GM12878 (cell line): ENCODE data around the gene RELT. TPM values are rescaled to one million over a fixed set of nuclear protein-coding genes. Genes with fewer than 3 reads are reported as not detected.
A peak's percentile ranks its signal among the peaks of the same experiment; 100 is the strongest.

Experiments
- ATAC-seq: fragments of 200-7000 bp; cut with Tn5 transposase; 3 replicates; pipeline ENCODE4 v1.9.1; 2020; ENCODE audit warnings: mild to moderate bottlenecking, moderate library complexity
- BruUV-seq: library from RNA; stranded (reverse); fragments of 400-500 nt; replicated peaks from 2 replicates; lab custom pipeline; 2021; lab: Mats Ljungman, UMichigan
- CTCF ChIA-PET: fragments of 300-600 bp; sonication (Branson Sonifier 250); formaldehyde crosslinking; extraction: SDS; loops from one replicate; lab custom pipeline; 2021; ENCODE audit warnings: inconsistent platforms; lab: Yijun Ruan, JAX
- POLR2A ChIA-PET: fragments of 350-600 bp; formaldehyde crosslinking; extraction: SDS; loops from one replicate; lab custom pipeline; 2021; ENCODE audit warnings: inconsistent platforms; lab: Charles Lee
- RAD21 ChIA-PET: fragments of 300-600 bp; sonication (Branson Sonifier 250); formaldehyde crosslinking; loops from one replicate; lab custom pipeline; 2023; ENCODE audit warnings: antibody characterized with exemption; ENCODE audit not compliant: unreplicated experiment; lab: Charles Lee
- SMC1A ChIA-PET: fragments of 300-600 bp; sonication (Branson Sonifier 250); formaldehyde crosslinking; loops from one replicate; lab custom pipeline; 2023; ENCODE audit not compliant: unreplicated experiment, uncharacterized antibody; lab: Charles Lee
- DNase-seq: peaks from one replicate; pipeline ENCODE4 v3.0.0-alpha.2; 2011; ENCODE audit warnings: low read depth, low spot score
- FAIRE-seq: peaks from 3 replicates; lab custom pipeline; 2011; peaks lifted over from hg19 to GRCh38; lab: Jason Lieb, UNC
- H2AFZ ChIP-seq: 2 replicates; pipeline ENCODE4 v1.6.0; 2011; ENCODE audit warnings: low read depth, low read length, control low read depth; ENCODE audit not compliant: control insufficient read depth
- H3K27ac ChIP-seq: 2 replicates; pipeline ENCODE4 v1.5.1; 2011; ENCODE audit warnings: control low read depth; ENCODE audit not compliant: control insufficient read depth, insufficient read depth
- H3K27me3 ChIP-seq, 2 experiments: replicated peaks in 1 of 2; 2 replicates each; pipeline versions ENCODE4 v1.6.0 to v1.6.1; 2011; ENCODE audit warnings: low read length in 1 of 2; ENCODE audit not compliant: control insufficient read depth in 2 of 2, insufficient read depth in 2 of 2
- H3K36me3 ChIP-seq, 2 experiments: 2 replicates each; pipeline ENCODE4 v1.5.1; 2011; ENCODE audit warnings: low read length in 1 of 2; ENCODE audit not compliant: control insufficient read depth in 2 of 2, insufficient read depth in 2 of 2
- H3K4me1 ChIP-seq: 2 replicates; pipeline ENCODE4 v1.6.1; 2011; ENCODE audit warnings: mild to moderate bottlenecking, low read length, moderate library complexity, mixed read lengths; ENCODE audit not compliant: control insufficient read depth, insufficient read depth
- H3K4me2 ChIP-seq: 2 replicates; pipeline ENCODE4 v1.6.0; 2011; ENCODE audit warnings: control low read depth; ENCODE audit not compliant: control insufficient read depth, insufficient read depth
- H3K4me3 ChIP-seq: fragments of 200-600 bp; sonication (generic); 2 replicates; pipeline ENCODE4 v1.5.1; 2016
- H3K79me2 ChIP-seq: 2 replicates; pipeline ENCODE4 v1.6.0; 2011; ENCODE audit warnings: low read length; ENCODE audit not compliant: control insufficient read depth, insufficient read depth
- H3K9ac ChIP-seq: 2 replicates; pipeline ENCODE4 v1.8.0; 2011; ENCODE audit warnings: low read length, control low read depth, mixed read lengths; ENCODE audit not compliant: control insufficient read depth, insufficient read depth
- H3K9me3 ChIP-seq: replicated peaks from 3 replicates; pipeline ENCODE4 v1.5.1; 2011; ENCODE audit warnings: mild to moderate bottlenecking, low read length; ENCODE audit not compliant: control insufficient read depth, insufficient read depth
- H4K20me1 ChIP-seq: 2 replicates; pipeline ENCODE4 v1.6.0; 2011; ENCODE audit not compliant: control insufficient read depth, insufficient read depth
- CHD1 ChIP-seq: IDR thresholded peaks from 2 replicates; pipeline ENCODE4 v1.6.1; 2012; ENCODE audit warnings: low read depth, low read length, improper control_type of control experiment
- IKZF2 ChIP-seq, 2 experiments: fragments of 450-650 bp; IDR thresholded peaks; 2 replicates each; pipeline ENCODE4 v1.6.1; 2017; ENCODE audit warnings: mild to moderate bottlenecking in 2 of 2, moderate library complexity in 2 of 2
- MAX ChIP-seq: IDR thresholded peaks from 2 replicates; pipeline ENCODE4 v1.6.1; 2012; ENCODE audit warnings: low read depth, low read length, improper control_type of control experiment
- NR2F1 ChIP-seq: fragments of 450-650 bp; conservative IDR thresholded peaks from 2 replicates; pipeline ENCODE4 v1.6.1; 2017; ENCODE audit warnings: mild to moderate bottlenecking
- POLR2AphosphoS5 ChIP-seq: IDR thresholded peaks from 2 replicates; pipeline ENCODE4 v1.6.1; 2011; ENCODE audit warnings: mild to moderate bottlenecking, low read length, inconsistent platforms
- RAD51 ChIP-seq: fragments of 450-650 bp; IDR thresholded peaks from 2 replicates; pipeline ENCODE4 v1.6.1; 2016; ENCODE audit warnings: moderate library complexity, mild to moderate bottlenecking, inconsistent platforms
- SMAD1 ChIP-seq: fragments of 450-650 bp; IDR thresholded peaks from 2 replicates; pipeline ENCODE4 v1.6.1; 2018; ENCODE audit warnings: mild to moderate bottlenecking, low read depth; ENCODE audit not compliant: partially characterized antibody
- TAF1 ChIP-seq: IDR thresholded peaks from 2 replicates; pipeline ENCODE4 v1.6.1; 2011; ENCODE audit warnings: mild to moderate bottlenecking, low read depth, low read length, borderline replicate concordance
- TCF3 ChIP-seq: IDR thresholded peaks from 2 replicates; pipeline ENCODE4 v1.6.1; 2012; ENCODE audit warnings: low read depth, mild to moderate bottlenecking, low read length, borderline replicate concordance; ENCODE audit not compliant: insufficient read depth
- YY1 ChIP-seq: IDR thresholded peaks from 2 replicates; pipeline ENCODE4 v1.6.1; 2011; ENCODE audit warnings: low read depth, mild to moderate bottlenecking, low read length
- ZBED1 ChIP-seq: IDR thresholded peaks from 2 replicates; pipeline ENCODE4 v1.6.1; 2016; ENCODE audit warnings: borderline replicate concordance
- ZBTB40 ChIP-seq: fragments of 450-650 bp; IDR thresholded peaks from 2 replicates; pipeline ENCODE4 v1.6.1; 2016; ENCODE audit warnings: mild to moderate bottlenecking, moderate library complexity, borderline replicate concordance
- WGBS: methylation state at CpG from one replicate; pipeline ENCODE4 v1.1.6; 2016; ENCODE audit warnings: low lambda C conversion rate; ENCODE audit not compliant: insufficient replicate concordance, insufficient coverage; ENCODE audit errors: missing lambda C conversion rate; 5-methylcytosine and 5-hydroxymethylcytosine counted together
- in situ Hi-C: fragments of 300-500 bp; cut with MboI; formaldehyde crosslinking; loops from 9 replicates; pipeline ENCODE4 v1.14.3; 2018; ENCODE audit warnings: mixed read lengths
- intact Hi-C: fragments of 100-400 bp; cut with micrococcal nuclease; formaldehyde crosslinking; loops from one replicate; pipeline ENCODE4 v1.14.2; 2022; ENCODE audit not compliant: unreplicated experiment
- polyA plus RNA-seq, 11 experiments: library from polyadenylated mRNA; depleted of rRNA in 4 of 11; unstranded in 6 of 11; stranded (reverse) in 5 of 11; fragments of >200 nt; fragmentation: Nextera tagmentation in 4 of 11; fragmentation: Illumina TruSeq in 1 of 11; extraction: Ambion mirVana in 4 of 11; extraction: Trizol in 1 of 11; gene quantifications; 1 replicate in 1 of 11; 2 replicates in 10 of 11; pipeline versions ENCODE4 v1.2.1 to v1.2.3, GENCODE V29; 2011 to 2016; ENCODE audit warnings: inconsistent platforms in 2 of 11, missing spikeins in 2 of 11, low read depth in 1 of 11
- total RNA-seq, 4 experiments: library from RNA; depleted of rRNA in 3 of 4; stranded (reverse); fragments of >200 nt in 3 of 4; fragmentation: Illumina TruSeq in 1 of 4; extraction: Trizol in 1 of 4; gene quantifications; 2 replicates each; pipeline versions ENCODE4 v1.2.1 to v1.2.3, GENCODE V29; 2013 to 2021
- TF ChIP-seq, protein P1 (sequence below): fragments of 450-650 bp; formaldehyde crosslinking; IDR thresholded peaks from 2 replicates; pipeline ENCODE4 v1.4.0; 2020; ENCODE audit warnings: mild to moderate bottlenecking, moderate library complexity

Gene RELT
- total and polyA plus RNA-seq, 10 of the 15 experiments (the other 5 are each of a cell fraction or from before 2014, with no cell fraction given): 1.2 to 28.5 (median 10.8) TPM

DNA sequence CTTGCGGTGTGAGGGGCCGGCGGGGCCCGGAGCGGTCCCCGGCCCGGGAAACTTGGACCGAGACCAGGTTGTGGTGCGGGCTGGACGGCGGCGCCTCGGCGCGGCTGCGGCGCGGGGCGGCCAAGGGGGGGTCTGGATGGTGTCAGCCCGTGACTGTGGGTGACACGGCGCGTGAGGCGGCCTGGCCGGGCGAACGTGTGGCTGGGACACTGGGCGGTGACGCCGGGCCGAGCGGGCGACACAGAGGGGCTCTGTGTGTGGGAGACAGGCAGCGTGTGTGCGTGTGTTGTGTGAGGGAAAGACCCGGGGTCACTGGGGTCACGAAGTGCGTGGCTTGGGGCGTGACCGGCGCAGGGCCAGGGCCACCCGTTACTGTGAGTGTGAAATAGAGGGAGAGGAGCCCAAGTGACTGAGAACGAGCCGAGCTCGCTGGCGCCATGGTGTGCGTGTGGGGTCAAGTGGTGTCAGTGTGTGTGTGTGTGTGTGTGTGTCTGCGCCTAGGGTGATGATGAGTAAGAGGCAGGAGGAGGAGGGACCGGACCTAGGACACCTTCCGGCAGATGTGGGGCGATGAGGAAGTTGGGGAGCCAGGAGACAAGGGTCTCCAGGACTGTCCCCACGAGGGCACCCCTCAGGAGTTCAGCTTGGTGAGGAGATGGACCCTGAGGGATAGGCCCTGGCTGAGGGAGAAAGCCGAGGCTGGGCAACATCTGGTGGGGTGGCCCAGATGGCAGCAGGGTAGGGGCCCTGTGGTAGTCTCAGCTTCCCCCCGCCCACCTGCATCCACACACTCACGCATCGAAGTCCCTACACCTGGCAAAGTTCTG is 817 bp downstream of the RELT start:
- H3K4me1 ChIP-seq: peaks cover 48% of the 10 kb centered on the region
- ATAC-seq (peak; percentile 59), FAIRE-seq (peak; percentile 98), DNase-seq (no peak)
- H4K20me1 ChIP-seq: no peaks in the 10 kb centered on the region
- under 1% methylated on average over 52 of the region's 56 CpGs for WGBS
- no TSS peak for BruUV-seq
- H3K4me3 ChIP-seq: peak overlapping the region; percentile 81
- ChIA-PET POLR2A (interaction anchor here (0.6 to 1.7 kb wide), 4 partner anchors 8 to 673 kb away, joined by 3 to 18 read pairs (median 3); no protein-coding TSS in a partner anchor), CTCF (interaction anchor here (0.7 to 4.9 kb wide), 4 partner anchors 10 to 283 kb away, joined by 3 to 26 read pairs (median 8); no protein-coding TSS in a partner anchor), SMC1A (no interaction called here), RAD21 (interaction anchor here (0.8 to 2.2 kb wide), 5 partner anchors 8 to 49 kb away, joined by 3 to 10 read pairs (median 3); no protein-coding TSS in a partner anchor)
- no peaks in the 10 kb centered on the region; a peak in 1 of 4 replicates for H3K36me3 ChIP-seq
- no peaks in the 10 kb centered on the region for H3K27me3 ChIP-seq
- H2AFZ ChIP-seq: peak overlapping the region; percentile 9
- no peaks in the 10 kb centered on the region for H3K9me3 ChIP-seq
- in situ Hi-C loops (no loop called here), intact Hi-C loops (loop anchor here (1.0 to 5.0 kb wide), 3 partner anchors 8 to 70 kb away; partner anchors contain the start of gene ARHGEF17)
- H3K4me2 ChIP-seq: peak overlapping the region; percentile 88
- H3K79me2 ChIP-seq: peaks cover 59% of the 10 kb centered on the region
- peak overlapping the region; percentile 92 for H3K27ac ChIP-seq
- peak overlapping the region; percentile 92 for H3K9ac ChIP-seq
- peak; percentile 67; the same call in 1 of the 2 replicates for TF ChIP-seq ZBED1
- peak; percentile 78 for TF ChIP-seq YY1
- TF ChIP-seq MAX: peak; percentile 43; the same call in 1 of the 2 replicates
- peak; percentile 82 for TF ChIP-seq CHD1
- peak; percentile 86 for TF ChIP-seq POLR2AphosphoS5
- peak; percentile 67 to 71; a peak in 2 of 4 replicates for TF ChIP-seq IKZF2 (IDR thresholded peaks at IDR 0.05)
- 0 out of 2 replicates have a peak, but pooled peaks have one; percentile 27 for TF ChIP-seq TCF3
- peak; percentile 100 for TF ChIP-seq NR2F1
- TF ChIP-seq, protein P1, sequence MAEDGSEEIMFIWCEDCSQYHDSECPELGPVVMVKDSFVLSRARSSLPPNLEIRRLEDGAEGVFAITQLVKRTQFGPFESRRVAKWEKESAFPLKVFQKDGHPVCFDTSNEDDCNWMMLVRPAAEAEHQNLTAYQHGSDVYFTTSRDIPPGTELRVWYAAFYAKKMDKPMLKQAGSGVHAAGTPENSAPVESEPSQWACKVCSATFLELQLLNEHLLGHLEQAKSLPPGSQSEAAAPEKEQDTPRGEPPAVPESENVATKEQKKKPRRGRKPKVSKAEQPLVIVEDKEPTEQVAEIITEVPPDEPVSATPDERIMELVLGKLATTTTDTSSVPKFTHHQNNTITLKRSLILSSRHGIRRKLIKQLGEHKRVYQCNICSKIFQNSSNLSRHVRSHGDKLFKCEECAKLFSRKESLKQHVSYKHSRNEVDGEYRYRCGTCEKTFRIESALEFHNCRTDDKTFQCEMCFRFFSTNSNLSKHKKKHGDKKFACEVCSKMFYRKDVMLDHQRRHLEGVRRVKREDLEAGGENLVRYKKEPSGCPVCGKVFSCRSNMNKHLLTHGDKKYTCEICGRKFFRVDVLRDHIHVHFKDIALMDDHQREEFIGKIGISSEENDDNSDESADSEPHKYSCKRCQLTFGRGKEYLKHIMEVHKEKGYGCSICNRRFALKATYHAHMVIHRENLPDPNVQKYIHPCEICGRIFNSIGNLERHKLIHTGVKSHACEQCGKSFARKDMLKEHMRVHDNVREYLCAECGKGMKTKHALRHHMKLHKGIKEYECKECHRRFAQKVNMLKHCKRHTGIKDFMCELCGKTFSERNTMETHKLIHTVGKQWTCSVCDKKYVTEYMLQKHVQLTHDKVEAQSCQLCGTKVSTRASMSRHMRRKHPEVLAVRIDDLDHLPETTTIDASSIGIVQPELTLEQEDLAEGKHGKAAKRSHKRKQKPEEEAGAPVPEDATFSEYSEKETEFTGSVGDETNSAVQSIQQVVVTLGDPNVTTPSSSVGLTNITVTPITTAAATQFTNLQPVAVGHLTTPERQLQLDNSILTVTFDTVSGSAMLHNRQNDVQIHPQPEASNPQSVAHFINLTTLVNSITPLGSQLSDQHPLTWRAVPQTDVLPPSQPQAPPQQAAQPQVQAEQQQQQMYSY: no peak
- peak; percentile 77 for TF ChIP-seq TAF1
- peak; percentile 58; the same call in 1 of the 2 replicates for TF ChIP-seq ZBTB40
- no peak for TF ChIP-seq RAD51
- peak; percentile 78 for TF ChIP-seq SMAD1
